HepG2 (cell line): ENCODE measurements around the gene RUFY2. TPM values are rescaled to one million over a fixed set of nuclear protein-coding genes. Genes with fewer than 3 reads are reported as not detected.

Source experiments
- CEBPZ ChIP-seq: IDR thresholded peaks from 2 replicates; pipeline ENCODE4 v1.6.1; 2012; ENCODE audit warnings: low read length, improper control_type of control experiment
- KLF16 ChIP-seq, 2 experiments: sonication (generic) in 1 of 2; formaldehyde crosslinking in 1 of 2; IDR thresholded peaks; 2 replicates each; pipeline versions ENCODE4 v1.6.1 to v1.8.0; 2016 to 2023; ENCODE audit warnings: missing genetic modification reagents in 2 of 2, missing compliant biosample characterization in 1 of 2
- KMT2A ChIP-seq: sonication (generic); formaldehyde crosslinking; IDR thresholded peaks from 2 replicates; pipeline ENCODE4 v1.4.0; 2020; ENCODE audit warnings: missing genetic modification reagents
- MYC ChIP-seq: sonication (generic); formaldehyde crosslinking; IDR thresholded peaks from 2 replicates; pipeline ENCODE4 v1.9.0; 2021; ENCODE audit warnings: missing genetic modification reagents, borderline replicate concordance
- PCBP1 ChIP-seq: fragments of 200-400 bp; formaldehyde crosslinking; IDR thresholded peaks from 2 replicates; pipeline ENCODE4 v1.6.1; 2017; ENCODE audit warnings: mild to moderate bottlenecking, low read depth, low read length, borderline replicate concordance
- SIN3A ChIP-seq: IDR thresholded peaks from 2 replicates; pipeline ENCODE4 v1.6.1; 2011; ENCODE audit warnings: low read depth, mild to moderate bottlenecking, control low read depth, low read length, borderline replicate concordance
- TFDP1 ChIP-seq: IDR thresholded peaks from 2 replicates; pipeline ENCODE4 v1.6.1; 2016; ENCODE audit warnings: missing compliant biosample characterization, missing genetic modification reagents, borderline replicate concordance
- THAP7 ChIP-seq: sonication (generic); formaldehyde crosslinking; IDR thresholded peaks from 2 replicates; pipeline ENCODE4 v1.8.1; 2023; ENCODE audit warnings: mild to moderate bottlenecking, missing genetic modification reagents
- YEATS2 ChIP-seq: sonication (generic); formaldehyde crosslinking; IDR thresholded peaks from 2 replicates; pipeline ENCODE4 v1.4.0; 2020; ENCODE audit warnings: missing genetic modification reagents, borderline replicate concordance
- ZBTB42 ChIP-seq: sonication (generic); formaldehyde crosslinking; IDR thresholded peaks from 2 replicates; pipeline ENCODE4 v1.5.0; 2020; ENCODE audit warnings: mild to moderate bottlenecking, missing genetic modification reagents
- ZNF362 ChIP-seq: sonication (generic); formaldehyde crosslinking; IDR thresholded peaks from 2 replicates; pipeline ENCODE4 v1.4.0; 2020; ENCODE audit warnings: missing genetic modification reagents, mild to moderate bottlenecking, borderline replicate concordance
- ZNF501 ChIP-seq: sonication (generic); formaldehyde crosslinking; IDR thresholded peaks from 2 replicates; pipeline ENCODE4 v1.5.1; 2020; ENCODE audit warnings: mild to moderate bottlenecking, moderate library complexity, missing genetic modification reagents
- ZNF572 ChIP-seq: sonication (generic); formaldehyde crosslinking; IDR thresholded peaks from 2 replicates; pipeline ENCODE4 v1.5.1; 2020; ENCODE audit warnings: mild to moderate bottlenecking, missing genetic modification reagents
- ZNF607 ChIP-seq: sonication (generic); formaldehyde crosslinking; IDR thresholded peaks from 2 replicates; pipeline ENCODE4 v1.5.1; 2020; ENCODE audit warnings: missing genetic modification reagents, mild to moderate bottlenecking, borderline replicate concordance
- ZSCAN29 ChIP-seq: sonication (generic); formaldehyde crosslinking; conservative IDR thresholded peaks from 2 replicates; pipeline ENCODE4 v1.4.0; 2020; ENCODE audit warnings: mild to moderate bottlenecking, missing genetic modification reagents
- polyA plus RNA-seq, 8 experiments: library from polyadenylated mRNA; depleted of rRNA in 3 of 8; stranded (reverse) in 7 of 8; unstranded in 1 of 8; fragments of >200 nt; fragmentation: Illumina TruSeq in 4 of 8; extraction: Trizol in 4 of 8; gene quantifications; 2 replicates each; pipeline versions ENCODE4 v1.2.1 to v1.2.3, GENCODE V29; 2011 to 2016; ENCODE audit warnings: low read depth in 4 of 8, missing spikeins in 1 of 8, mixed read lengths in 1 of 8; ENCODE audit not compliant: insufficient read depth in 1 of 8
- total RNA-seq, 5 experiments: library from RNA; depleted of rRNA; stranded (reverse); fragments of >200 nt; fragmentation: Illumina TruSeq; extraction: Trizol; gene quantifications; 2 replicates each; pipeline ENCODE4 v1.2.3, GENCODE V29; 2016; ENCODE audit warnings: low read depth in 1 of 5
- TF ChIP-seq, protein P1 (sequence below): sonication (generic); formaldehyde crosslinking; IDR thresholded peaks from 2 replicates; pipeline ENCODE4 v1.4.0; 2020; ENCODE audit warnings: mild to moderate bottlenecking, low read depth, missing genetic modification reagents
- TF ChIP-seq, protein P2 (sequence below): IDR thresholded peaks from 2 replicates; pipeline ENCODE4 v1.6.1; 2016; ENCODE audit warnings: mild to moderate bottlenecking

RUFY2 gene
- total and polyA plus RNA-seq, 2 of the 13 experiments (the other 11 are each of a cell fraction or from before 2014, with no cell fraction given), result 10.1 to 16.1 TPM

- TF ChIP-seq, protein P1, sequence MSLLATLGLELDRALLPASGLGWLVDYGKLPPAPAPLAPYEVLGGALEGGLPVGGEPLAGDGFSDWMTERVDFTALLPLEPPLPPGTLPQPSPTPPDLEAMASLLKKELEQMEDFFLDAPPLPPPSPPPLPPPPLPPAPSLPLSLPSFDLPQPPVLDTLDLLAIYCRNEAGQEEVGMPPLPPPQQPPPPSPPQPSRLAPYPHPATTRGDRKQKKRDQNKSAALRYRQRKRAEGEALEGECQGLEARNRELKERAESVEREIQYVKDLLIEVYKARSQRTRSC (CRISPR knock-in tag), result no peak
- TF ChIP-seq, protein P2, sequence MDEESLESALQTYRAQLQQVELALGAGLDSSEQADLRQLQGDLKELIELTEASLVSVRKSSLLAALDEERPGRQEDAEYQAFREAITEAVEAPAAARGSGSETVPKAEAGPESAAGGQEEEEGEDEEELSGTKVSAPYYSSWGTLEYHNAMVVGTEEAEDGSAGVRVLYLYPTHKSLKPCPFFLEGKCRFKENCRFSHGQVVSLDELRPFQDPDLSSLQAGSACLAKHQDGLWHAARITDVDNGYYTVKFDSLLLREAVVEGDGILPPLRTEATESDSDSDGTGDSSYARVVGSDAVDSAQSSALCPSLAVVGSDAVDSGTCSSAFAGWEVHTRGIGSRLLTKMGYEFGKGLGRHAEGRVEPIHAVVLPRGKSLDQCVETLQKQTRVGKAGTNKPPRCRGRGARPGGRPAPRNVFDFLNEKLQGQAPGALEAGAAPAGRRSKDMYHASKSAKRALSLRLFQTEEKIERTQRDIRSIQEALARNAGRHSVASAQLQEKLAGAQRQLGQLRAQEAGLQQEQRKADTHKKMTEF (CRISPR knock-in tag), result 0 out of 2 replicates have a peak, but pooled peaks have one; percentile 13
- 0 out of 2 replicates have a peak, but pooled peaks have one; percentile 21 for TF ChIP-seq ZNF501 (CRISPR knock-in tag)
- TF ChIP-seq THAP7 (CRISPR knock-in tag), result no peak
- TF ChIP-seq PCBP1, result 0 out of 2 replicates have a peak, but pooled peaks have one; percentile 53
- TF ChIP-seq MYC, result peak; percentile 26; the same call in 1 of the 2 replicates
- peak; percentile 78; the same call in 1 of the 2 replicates for TF ChIP-seq KMT2A (CRISPR knock-in tag)
- TF ChIP-seq YEATS2 (CRISPR knock-in tag), result 0 out of 2 replicates have a peak, but pooled peaks have one; percentile 0
- no peak for TF ChIP-seq ZSCAN29
- TF ChIP-seq ZNF572 (CRISPR knock-in tag), result 0 out of 2 replicates have a peak, but pooled peaks have one; percentile 54
- TF ChIP-seq SIN3A, result peak; percentile 62; the same call in 1 of the 2 replicates
- no peak for TF ChIP-seq CEBPZ
- 0 out of 4 replicates have a peak, but pooled peaks of 1 of the 2 experiments have one; percentile 8 for TF ChIP-seq KLF16 (CRISPR knock-in tag; IDR thresholded peaks at IDR 0.05)
- TF ChIP-seq ZNF362 (CRISPR knock-in tag), result no peak
- TF ChIP-seq TFDP1 (CRISPR knock-in tag), result no peak
- 0 out of 2 replicates have a peak, but pooled peaks have one; percentile 0 for TF ChIP-seq ZBTB42 (CRISPR knock-in tag)
- peak; percentile 18 for TF ChIP-seq ZNF607 (CRISPR knock-in tag)
Measured at GRCh38 chr10:68406111-68406814, 814 bp downstream of the RUFY2 start (continued).
